Effector memory CD4-positive, alpha-beta T cell (primary cell): ENCODE results near the gene NOC4L.
A peak's percentile ranks its signal among the peaks of the same experiment; 100 is the strongest.

ENCODE experiments used
- DNase-seq, 3 donors: peaks; one replicate each; pipeline ENCODE4 v3.0.0-alpha.2; 2020
- H3K27ac ChIP-seq: 2 replicates; pipeline ENCODE4 v1.7.0; 2013; ENCODE audit warnings: mild to moderate bottlenecking, low read length, moderate library complexity; ENCODE audit not compliant: insufficient read depth, poor library complexity, severe bottlenecking
- H3K27me3 ChIP-seq: replicated peaks from 2 replicates; pipeline ENCODE4 v1.7.0; 2013; ENCODE audit warnings: mild to moderate bottlenecking, low read length; ENCODE audit not compliant: insufficient read depth, control insufficient read depth, poor library complexity, severe bottlenecking
- H3K36me3 ChIP-seq: 2 replicates; pipeline ENCODE4 v1.7.0; 2013; ENCODE audit warnings: mild to moderate bottlenecking, low read length, moderate library complexity; ENCODE audit not compliant: control insufficient read depth, insufficient read depth
- H3K4me1 ChIP-seq: 2 replicates; pipeline ENCODE4 v1.7.0; 2013; ENCODE audit warnings: low read length, mild to moderate bottlenecking; ENCODE audit not compliant: control insufficient read depth, insufficient read depth, poor library complexity, severe bottlenecking
- H3K4me3 ChIP-seq: 2 replicates; pipeline ENCODE4 v1.7.0; 2013; ENCODE audit warnings: low read length, low read depth, mild to moderate bottlenecking; ENCODE audit not compliant: insufficient read depth, poor library complexity, severe bottlenecking
- H3K9me3 ChIP-seq: 2 replicates; pipeline ENCODE4 v1.7.0; 2013; ENCODE audit warnings: mild to moderate bottlenecking, low read length, moderate library complexity; ENCODE audit not compliant: control insufficient read depth

NOC4L gene

DNA sequence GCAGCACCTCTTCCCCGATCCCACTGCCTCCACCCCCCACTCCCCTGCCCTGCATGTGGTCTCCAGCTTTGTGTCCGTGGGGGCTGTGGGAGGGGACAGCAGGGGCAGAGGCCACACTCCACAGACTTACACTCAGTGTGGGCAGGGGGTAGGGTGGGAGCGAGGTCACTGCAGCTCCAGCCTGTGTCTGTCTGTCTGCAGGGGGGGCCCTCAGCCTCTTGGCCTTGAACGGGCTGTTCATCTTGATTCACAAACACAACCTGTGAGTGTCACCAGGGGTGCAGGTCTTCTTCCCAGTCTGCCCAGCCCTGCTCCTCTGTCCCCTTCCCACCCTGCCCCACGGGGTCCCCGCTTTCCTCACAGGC is 6.5 kb downstream of the NOC4L start:
- H3K4me3 ChIP-seq, result no peak overlapping the region
- no peak overlapping the region for H3K27ac ChIP-seq
- no peaks in the 10 kb centered on the region for H3K9me3 ChIP-seq
- no peaks in the 10 kb centered on the region for H3K4me1 ChIP-seq
- DNase-seq, result no peak
- H3K36me3 ChIP-seq, result peaks cover 38% of the 10 kb centered on the region
- no peaks in the 10 kb centered on the region for H3K27me3 ChIP-seq

DNA sequence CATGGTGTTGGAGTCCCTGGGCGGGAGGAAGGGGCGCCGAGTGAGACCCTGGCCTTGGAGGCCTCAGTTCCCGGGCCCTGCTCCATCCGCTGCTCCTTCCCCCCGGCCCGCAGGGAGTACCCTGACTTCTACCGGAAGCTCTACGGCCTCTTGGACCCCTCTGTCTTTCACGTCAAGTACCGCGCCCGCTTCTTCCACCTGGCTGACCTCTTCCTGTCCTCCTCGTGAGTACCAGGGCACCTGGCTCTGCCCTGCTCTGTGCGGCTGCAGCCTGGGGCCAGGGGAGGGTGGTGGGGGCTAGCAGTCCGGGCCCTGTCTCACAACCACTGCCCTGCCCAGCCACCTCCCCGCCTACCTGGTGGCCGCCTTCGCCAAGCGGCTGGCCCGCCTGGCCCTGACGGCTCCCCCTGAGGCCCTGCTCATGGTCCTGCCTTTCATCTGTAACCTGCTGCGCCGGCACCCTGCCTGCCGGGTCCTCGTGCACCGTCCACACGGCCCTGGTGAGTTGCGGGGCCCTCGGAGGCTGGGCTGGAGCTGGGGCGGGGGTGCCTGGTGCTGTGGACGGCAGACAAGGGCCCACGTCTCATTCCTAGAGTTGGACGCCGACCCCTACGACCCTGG is 7.0 kb downstream of the NOC4L start:
- Histone ChIP-seq H3K36me3 (peaks cover 42% of the 10 kb centered on the region), H3K4me1 (no peaks in the 10 kb centered on the region), H3K27ac (no peak overlapping the region), H3K27me3 (no peaks in the 10 kb centered on the region), H3K9me3 (no peaks in the 10 kb centered on the region), H3K4me3 (no peak overlapping the region)
- DNase-seq, result no peak

DNA sequence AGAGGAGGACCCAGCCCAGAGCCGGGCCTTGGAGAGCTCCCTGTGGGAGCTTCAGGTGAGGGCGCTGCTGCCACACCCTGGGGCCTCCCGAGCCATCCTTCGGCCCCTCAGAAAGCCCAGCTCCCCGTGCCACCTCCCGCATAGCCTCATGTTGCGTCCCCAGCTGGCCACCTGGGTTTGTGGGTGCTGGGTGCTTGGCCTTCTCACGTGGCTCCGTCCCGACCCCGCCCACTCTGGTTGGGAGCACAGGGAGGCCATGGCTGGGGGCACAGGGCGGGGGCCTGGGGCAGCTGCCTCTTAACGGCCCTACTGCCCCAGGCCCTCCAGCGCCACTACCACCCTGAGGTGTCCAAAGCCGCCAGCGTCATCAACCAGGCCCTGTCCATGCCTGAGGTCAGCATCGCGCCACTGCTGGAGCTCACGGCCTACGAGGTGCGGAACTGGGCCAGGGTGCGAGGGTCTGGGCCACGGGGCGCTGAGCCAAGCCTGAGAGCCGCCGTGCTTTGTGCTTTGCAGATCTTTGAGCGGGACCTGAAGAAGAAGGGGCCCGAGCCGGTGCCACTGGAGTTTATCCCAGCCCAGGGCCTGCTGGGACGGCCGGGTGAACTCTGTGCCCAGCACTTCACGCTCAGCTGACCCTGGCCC is 7.6 kb downstream of the NOC4L start:
- Histone ChIP-seq H3K4me3 (no peak overlapping the region), H3K36me3 (peaks cover 37% of the 10 kb centered on the region), H3K27ac (no peak overlapping the region), H3K9me3 (no peaks in the 10 kb centered on the region), H3K27me3 (no peaks in the 10 kb centered on the region), H3K4me1 (no peaks in the 10 kb centered on the region)
- no peak for DNase-seq

DNA sequence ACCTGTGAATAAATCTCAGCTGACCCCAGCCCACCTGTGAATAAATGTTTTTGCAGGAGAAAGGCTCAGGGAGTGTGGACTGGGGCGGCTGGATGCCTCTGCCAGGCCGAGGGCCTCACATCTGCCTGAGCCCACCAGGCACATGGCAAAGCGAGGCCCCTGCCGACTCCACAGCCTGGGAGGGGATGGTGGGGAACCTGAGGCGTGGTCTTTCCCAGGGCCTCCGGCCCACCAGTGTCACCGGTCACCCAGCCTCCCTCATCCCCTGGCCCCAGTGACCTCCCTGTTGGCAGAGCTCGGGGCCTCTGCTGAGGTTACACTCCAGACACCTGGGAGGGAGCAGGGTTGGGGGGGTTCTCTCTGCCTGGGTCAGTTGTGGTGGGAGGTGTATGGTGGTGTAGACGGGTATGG is 8.2 kb downstream of the NOC4L start:
- Histone ChIP-seq H3K27me3 (no peaks in the 10 kb centered on the region), H3K9me3 (no peaks in the 10 kb centered on the region), H3K4me1 (no peaks in the 10 kb centered on the region), H3K4me3 (no peak overlapping the region), H3K27ac (no peak overlapping the region), H3K36me3 (peaks cover 35% of the 10 kb centered on the region)
- no peak for DNase-seq

DNA sequence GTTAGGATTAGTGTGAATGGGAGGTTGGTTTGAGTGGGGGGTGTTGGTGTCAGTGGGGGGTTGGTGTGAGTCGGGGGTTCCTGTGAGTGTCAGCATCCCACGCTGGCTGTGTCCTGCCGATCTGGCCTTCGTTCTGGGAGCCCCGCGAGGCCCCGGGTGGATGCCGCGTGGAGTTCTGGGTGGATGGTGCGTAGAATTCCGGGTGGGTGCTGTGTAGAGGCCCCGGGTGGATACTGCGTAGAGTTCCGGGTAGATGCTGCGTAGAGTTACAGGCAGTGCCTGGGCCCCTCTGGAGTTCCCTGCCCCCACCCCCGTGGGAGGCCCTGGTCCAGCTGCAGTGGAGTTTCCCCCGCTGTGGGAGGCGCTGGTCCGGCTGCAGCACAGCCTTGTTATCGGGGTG is 8.7 kb downstream of the NOC4L start:
- no peak for DNase-seq
- Histone ChIP-seq H3K4me1 (no peaks in the 10 kb centered on the region), H3K4me3 (no peak overlapping the region), H3K27me3 (no peaks in the 10 kb centered on the region), H3K27ac (no peak overlapping the region), H3K36me3 (peaks cover 35% of the 10 kb centered on the region), H3K9me3 (no peaks in the 10 kb centered on the region)

DNA sequence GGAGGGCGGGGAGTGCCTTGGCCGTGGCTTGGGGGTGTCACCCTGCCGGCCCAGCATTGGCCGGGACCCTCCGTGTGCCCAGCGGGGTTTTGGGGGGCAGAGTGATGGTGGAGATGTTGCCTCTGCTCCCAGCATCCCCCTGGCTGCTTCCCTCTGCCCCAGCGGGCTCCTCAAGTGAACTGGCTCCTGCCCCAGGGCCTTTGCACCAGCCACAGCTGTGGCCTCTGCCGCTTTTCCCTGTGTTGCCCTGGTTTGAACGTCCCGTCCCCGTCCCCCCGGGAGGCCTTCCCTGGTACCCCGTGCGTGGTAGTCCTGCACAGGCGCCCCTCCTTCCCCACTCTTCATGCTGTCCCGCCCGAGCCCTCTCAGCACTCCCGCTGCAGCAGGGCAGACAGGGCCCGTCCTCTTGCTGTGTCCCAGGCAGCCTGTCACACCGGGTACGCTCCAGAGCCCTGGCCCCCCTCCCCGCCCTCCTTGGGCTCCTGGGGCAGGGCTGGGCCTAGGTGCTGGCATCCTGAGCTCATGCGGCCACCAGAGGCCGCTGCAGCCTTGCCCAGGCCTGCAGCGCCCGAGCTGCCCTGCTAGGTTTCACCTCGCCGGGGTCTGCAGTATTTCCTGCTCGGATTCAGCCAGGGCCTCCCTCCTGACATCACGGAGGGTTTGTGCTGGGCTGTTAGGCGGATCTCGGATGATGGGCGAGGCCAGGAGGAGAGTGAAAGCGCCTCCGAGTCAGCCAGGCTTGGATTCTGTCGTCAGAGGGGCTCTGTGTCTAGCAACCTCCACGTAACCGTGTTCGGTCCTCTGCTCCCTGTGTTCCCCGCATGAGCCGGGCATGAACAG is 9.5 kb downstream of the NOC4L start:
- DNase-seq, result peak; percentile 46 to 54 (median 49)
- Histone ChIP-seq H3K36me3 (peaks cover 32% of the 10 kb centered on the region), H3K9me3 (no peaks in the 10 kb centered on the region), H3K27ac (no peak overlapping the region), H3K4me3 (no peak overlapping the region), H3K27me3 (no peaks in the 10 kb centered on the region), H3K4me1 (no peaks in the 10 kb centered on the region)

DNA sequence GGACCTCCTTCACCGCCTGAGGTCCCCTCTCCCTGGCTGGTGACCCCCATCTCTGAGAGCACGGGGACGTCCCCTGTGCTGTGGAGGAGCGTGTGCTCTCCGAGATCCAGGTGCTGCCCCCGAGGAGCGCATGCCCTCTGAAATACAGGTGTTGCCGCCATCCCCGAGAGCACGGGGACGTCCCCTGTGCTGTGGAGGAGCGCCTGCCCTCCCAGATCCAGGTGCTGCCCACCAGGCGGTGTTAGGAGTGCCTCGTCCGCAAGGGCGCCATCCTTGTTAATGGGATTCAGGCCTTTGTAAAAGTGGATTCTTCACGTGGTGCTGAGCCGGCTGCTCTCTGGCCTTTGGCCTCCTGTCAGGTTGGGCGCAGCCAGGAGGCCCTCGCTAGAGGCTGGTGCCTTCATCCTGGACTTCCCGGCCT is 10.1 kb downstream of the NOC4L start:
- no peak overlapping the region for H3K4me3 ChIP-seq
- H3K36me3 ChIP-seq, result peaks cover 32% of the 10 kb centered on the region
- no peak overlapping the region for H3K27ac ChIP-seq
- no peaks in the 10 kb centered on the region for H3K9me3 ChIP-seq
- DNase-seq, result no peak
- no peaks in the 10 kb centered on the region for H3K27me3 ChIP-seq
- no peaks in the 10 kb centered on the region for H3K4me1 ChIP-seq

DNA sequence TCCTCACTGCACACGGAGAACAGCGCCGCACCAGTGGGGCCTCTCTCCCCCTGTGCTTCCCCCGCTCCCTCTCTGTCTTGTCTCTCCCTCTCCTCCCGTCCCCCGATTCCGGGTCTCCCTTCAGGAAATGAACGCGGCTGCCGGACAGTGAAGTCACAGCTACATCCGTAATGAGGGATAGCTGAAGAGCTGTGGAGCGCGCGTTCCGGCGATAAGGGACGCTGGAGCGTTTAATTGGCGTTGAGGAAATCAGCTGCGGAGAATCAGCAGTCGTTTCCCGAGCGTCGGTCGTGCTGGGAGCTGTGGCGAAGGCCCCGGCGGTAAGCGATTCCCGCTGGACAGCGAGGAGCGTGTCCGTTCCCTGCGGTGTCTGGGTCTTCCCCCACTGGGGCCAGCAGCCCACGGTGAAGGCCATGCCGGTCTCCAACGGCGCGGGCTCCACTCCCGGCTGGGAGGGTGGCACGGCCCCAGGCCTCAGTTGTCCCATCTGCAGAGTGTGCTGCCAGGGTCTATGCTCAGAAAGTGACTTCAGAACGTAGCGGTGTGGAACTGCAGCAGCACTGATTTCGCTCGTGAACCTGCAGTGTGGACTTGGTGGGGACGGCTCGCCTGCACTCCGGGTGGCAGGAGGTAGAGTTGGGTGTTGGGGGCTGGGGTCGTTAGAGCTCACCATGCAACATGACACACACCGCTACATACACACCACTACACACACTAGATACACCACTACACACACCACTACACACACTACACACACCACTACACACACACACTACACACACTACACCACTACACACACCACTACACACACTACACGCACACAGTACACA is 10.9 kb downstream of the NOC4L start:
- Histone ChIP-seq H3K27me3 (no peaks in the 10 kb centered on the region), H3K4me3 (no peak overlapping the region), H3K27ac (no peak overlapping the region), H3K4me1 (no peaks in the 10 kb centered on the region), H3K36me3 (peaks cover 32% of the 10 kb centered on the region), H3K9me3 (no peaks in the 10 kb centered on the region)
- DNase-seq, result no peak

DNA sequence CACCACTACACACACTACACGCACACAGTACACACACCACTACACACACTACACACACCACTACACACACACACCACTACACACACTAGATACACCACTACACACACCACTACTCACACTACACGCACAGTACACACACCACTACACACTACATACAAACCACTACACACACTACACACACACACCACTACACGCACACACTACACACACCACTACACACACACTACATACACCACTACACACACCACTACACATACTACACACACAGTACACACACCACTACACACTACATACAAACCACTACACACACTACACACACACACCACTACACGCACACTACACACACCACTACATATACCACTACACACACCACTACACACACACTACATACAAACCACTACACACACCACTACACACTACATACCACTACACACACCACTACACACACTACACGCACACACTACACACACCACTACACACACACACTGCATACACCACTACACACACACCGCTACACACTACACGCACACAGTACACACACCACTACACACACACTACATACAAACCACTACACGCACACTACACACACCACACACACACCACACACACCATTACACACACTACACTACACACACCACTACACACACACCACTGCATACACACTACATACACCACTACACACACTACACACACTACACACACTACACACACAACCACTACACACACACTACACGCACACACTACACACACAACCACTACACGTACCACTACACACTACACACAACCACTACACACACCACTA is 11.7 kb downstream of the NOC4L start:
- Histone ChIP-seq H3K27me3 (no peaks in the 10 kb centered on the region), H3K27ac (no peak overlapping the region), H3K4me3 (no peak overlapping the region), H3K9me3 (no peaks in the 10 kb centered on the region), H3K36me3 (peaks cover 29% of the 10 kb centered on the region), H3K4me1 (no peaks in the 10 kb centered on the region)
- DNase-seq, result no peak
